ENCODE measurements around the gene IL4. TPM values are rescaled to one million over a fixed set of nuclear protein-coding genes. Genes with fewer than 3 reads are reported as not detected.

IL4 gene
- total and polyA plus RNA-seq, 2 of the 13 experiments (the other 11 are each of a cell fraction or from before 2014, with no cell fraction given) = not detected

DNA sequence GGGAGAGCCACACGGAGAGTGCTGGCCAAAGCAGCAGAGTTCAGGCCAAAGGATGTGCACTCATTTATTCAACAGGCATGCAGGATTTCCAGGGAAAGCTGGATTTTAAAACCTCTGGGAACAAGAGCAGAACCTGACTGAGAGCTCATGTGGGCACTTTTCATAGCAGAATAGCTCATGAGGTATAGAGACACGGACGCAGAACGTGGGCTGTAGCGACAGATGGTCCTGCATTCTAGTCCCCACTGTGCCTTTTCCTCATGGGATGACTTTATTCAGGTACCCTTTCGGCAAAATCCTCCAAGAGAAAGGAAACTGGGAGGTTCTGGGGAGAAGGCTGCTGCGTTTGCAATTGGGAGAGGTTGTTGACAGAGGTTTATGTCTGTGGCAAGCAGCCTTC is 5.4 kb downstream of the IL4 start:
- H3K27me3 ChIP-seq (ENCODE audit: control insufficient read depth in 1 of 2, insufficient read depth in 2 of 2, low read length in 2 of 2) = peaks cover 1 to 7% of the 10 kb centered on the region in 2 experiments; a peak in 3 of 5 replicates
- H3K4me3 ChIP-seq (replicated peaks in 1 of 3; ENCODE audit: insufficient read depth in 1 of 3, low read depth in 2 of 3, low read length in 3 of 3) = no peak overlapping the region
- H2AFZ ChIP-seq (ENCODE audit: low read length) = no peak overlapping the region
- no peak overlapping the region for H3K27ac ChIP-seq (ENCODE audit: extremely low read length, insufficient read depth, low read length)
- in situ Hi-C loops (cut with HindIII; ENCODE audit: extremely low pct_ligation_motif_present, low pct_unique_long_range_greater_than_20kb) = no loop called here
- no TSS peak for BruUV-seq (replicated peaks)
- H3K9me3 ChIP-seq (ENCODE audit: low read length) = no peaks in the 10 kb centered on the region
- DNase-seq (ENCODE audit: low spot score) (no peak), FAIRE-seq (no peak), ATAC-seq (no peak)
- POLR2A ChIA-PET = no interaction called here
- CTCF ChIA-PET (ENCODE audit: low intra/inter-chr PET ratio, low total read pairs) = no interaction called here
- H3K36me3 ChIP-seq (replicated peaks in 1 of 2; ENCODE audit: control insufficient read depth in 1 of 2, insufficient read depth in 2 of 2, low read length in 2 of 2) = no peaks in the 10 kb centered on the region
- peaks cover 34% of the 10 kb centered on the region for H3K4me1 ChIP-seq (ENCODE audit: insufficient read depth, low read length)
- no peaks in the 10 kb centered on the region for H4K20me1 ChIP-seq (ENCODE audit: insufficient read depth, low read length)
- intact Hi-C loops (cut with micrococcal nuclease; ENCODE audit: unreplicated experiment) = loop anchor here (5.0 to 10.0 kb wide), 2 partner anchors 64 to 292 kb away; no protein-coding TSS in a partner anchor
- WGBS (ENCODE audit: low lambda C conversion rate) = 55% methylated on average over 7 of the region's 7 CpGs
- no peaks in the 10 kb centered on the region for H3K79me2 ChIP-seq (ENCODE audit: insufficient read depth, low read length)
- no peak overlapping the region for H3K9ac ChIP-seq (ENCODE audit: insufficient read depth, low read depth, low read length)
- H3K4me2 ChIP-seq (ENCODE audit: low read depth, low read length) = no peak overlapping the region
- no peak for TF ChIP-seq CBX5 (CRISPR knock-in tag; IDR thresholded peaks at IDR 0.05; ENCODE audit: borderline replicate concordance)
- TF ChIP-seq SMC3 (IDR thresholded peaks at IDR 0.05; ENCODE audit: low read length) = no peak
- TF ChIP-seq REPIN1 (CRISPR knock-in tag; IDR thresholded peaks at IDR 0.05; ENCODE audit: borderline replicate concordance, low read depth) = no peak
- TF ChIP-seq, protein P1, sequence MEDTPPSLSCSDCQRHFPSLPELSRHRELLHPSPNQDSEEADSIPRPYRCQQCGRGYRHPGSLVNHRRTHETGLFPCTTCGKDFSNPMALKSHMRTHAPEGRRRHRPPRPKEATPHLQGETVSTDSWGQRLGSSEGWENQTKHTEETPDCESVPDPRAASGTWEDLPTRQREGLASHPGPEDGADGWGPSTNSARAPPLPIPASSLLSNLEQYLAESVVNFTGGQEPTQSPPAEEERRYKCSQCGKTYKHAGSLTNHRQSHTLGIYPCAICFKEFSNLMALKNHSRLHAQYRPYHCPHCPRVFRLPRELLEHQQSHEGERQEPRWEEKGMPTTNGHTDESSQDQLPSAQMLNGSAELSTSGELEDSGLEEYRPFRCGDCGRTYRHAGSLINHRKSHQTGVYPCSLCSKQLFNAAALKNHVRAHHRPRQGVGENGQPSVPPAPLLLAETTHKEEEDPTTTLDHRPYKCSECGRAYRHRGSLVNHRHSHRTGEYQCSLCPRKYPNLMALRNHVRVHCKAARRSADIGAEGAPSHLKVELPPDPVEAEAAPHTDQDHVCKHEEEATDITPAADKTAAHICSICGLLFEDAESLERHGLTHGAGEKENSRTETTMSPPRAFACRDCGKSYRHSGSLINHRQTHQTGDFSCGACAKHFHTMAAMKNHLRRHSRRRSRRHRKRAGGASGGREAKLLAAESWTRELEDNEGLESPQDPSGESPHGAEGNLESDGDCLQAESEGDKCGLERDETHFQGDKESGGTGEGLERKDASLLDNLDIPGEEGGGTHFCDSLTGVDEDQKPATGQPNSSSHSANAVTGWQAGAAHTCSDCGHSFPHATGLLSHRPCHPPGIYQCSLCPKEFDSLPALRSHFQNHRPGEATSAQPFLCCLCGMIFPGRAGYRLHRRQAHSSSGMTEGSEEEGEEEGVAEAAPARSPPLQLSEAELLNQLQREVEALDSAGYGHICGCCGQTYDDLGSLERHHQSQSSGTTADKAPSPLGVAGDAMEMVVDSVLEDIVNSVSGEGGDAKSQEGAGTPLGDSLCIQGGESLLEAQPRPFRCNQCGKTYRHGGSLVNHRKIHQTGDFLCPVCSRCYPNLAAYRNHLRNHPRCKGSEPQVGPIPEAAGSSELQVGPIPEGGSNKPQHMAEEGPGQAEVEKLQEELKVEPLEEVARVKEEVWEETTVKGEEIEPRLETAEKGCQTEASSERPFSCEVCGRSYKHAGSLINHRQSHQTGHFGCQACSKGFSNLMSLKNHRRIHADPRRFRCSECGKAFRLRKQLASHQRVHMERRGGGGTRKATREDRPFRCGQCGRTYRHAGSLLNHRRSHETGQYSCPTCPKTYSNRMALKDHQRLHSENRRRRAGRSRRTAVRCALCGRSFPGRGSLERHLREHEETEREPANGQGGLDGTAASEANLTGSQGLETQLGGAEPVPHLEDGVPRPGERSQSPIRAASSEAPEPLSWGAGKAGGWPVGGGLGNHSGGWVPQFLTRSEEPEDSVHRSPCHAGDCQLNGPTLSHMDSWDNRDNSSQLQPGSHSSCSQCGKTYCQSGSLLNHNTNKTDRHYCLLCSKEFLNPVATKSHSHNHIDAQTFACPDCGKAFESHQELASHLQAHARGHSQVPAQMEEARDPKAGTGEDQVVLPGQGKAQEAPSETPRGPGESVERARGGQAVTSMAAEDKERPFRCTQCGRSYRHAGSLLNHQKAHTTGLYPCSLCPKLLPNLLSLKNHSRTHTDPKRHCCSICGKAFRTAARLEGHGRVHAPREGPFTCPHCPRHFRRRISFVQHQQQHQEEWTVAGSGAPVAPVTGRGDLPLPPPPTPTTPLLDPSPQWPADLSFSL (CRISPR knock-in tag; IDR thresholded peaks at IDR 0.05) = no peak
- TF ChIP-seq ZNF326 (CRISPR knock-in tag; IDR thresholded peaks at IDR 0.05; ENCODE audit: borderline replicate concordance) = no peak
- TF ChIP-seq ZSCAN22 (CRISPR knock-in tag; IDR thresholded peaks at IDR 0.05) = no peak
- no peak for TF ChIP-seq KMT2A (CRISPR knock-in tag; IDR thresholded peaks at IDR 0.05)
- no peak for TF ChIP-seq YEATS2 (CRISPR knock-in tag; IDR thresholded peaks at IDR 0.05; ENCODE audit: borderline replicate concordance)
- TF ChIP-seq ZNF276 (CRISPR knock-in tag; IDR thresholded peaks at IDR 0.05; ENCODE audit: low read depth) = no peak
- TF ChIP-seq HNF1A (IDR thresholded peaks at IDR 0.05; ENCODE audit: low read depth) = no peak
- no peak for TF ChIP-seq HNF1A (CRISPR knock-in tag; IDR thresholded peaks at IDR 0.05; ENCODE audit: borderline replicate concordance)
- no peak for TF ChIP-seq ZNF660 (CRISPR knock-in tag; IDR thresholded peaks at IDR 0.05; ENCODE audit: borderline replicate concordance, low read depth)
- no peak for TF ChIP-seq NFIB (CRISPR knock-in tag; IDR thresholded peaks at IDR 0.05; ENCODE audit: borderline replicate concordance)

Measured in HepG2 (cell line).